Ammon's horn (tissue), 1 donor: Measurements from ENCODE around the gene DDIAS.
"Not testable (repeated sequence)": the region's sequence is repeated elsewhere in the genome, so short reads cannot be mapped to it uniquely, and the experiment has no call there.

Source experiments
- DNase-seq: peaks from one replicate; pipeline ENCODE4 v3.0.0-alpha.2; 2016; ENCODE audit warnings: low spot score

The DDIAS gene

DNA sequence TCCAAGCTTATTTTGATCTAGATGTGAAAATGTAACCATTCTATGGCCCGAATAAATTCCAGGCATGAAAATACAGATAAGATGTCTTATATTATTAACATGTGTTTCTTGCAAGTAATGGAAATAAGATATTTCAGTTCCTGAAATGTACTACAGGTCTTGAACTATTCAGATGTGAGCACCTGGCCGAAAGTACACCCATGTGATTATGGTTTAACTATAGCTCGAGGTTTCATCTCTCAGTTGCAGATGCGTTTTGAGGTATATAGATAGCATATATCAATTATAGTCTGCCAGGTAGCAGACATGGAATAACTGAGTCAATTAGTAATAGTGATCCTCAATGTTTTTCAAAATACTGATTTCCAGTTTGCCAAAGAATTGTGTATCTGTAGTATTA lies 68.3 kb downstream of the DDIAS start:
- DNase-seq = no peak

DNA sequence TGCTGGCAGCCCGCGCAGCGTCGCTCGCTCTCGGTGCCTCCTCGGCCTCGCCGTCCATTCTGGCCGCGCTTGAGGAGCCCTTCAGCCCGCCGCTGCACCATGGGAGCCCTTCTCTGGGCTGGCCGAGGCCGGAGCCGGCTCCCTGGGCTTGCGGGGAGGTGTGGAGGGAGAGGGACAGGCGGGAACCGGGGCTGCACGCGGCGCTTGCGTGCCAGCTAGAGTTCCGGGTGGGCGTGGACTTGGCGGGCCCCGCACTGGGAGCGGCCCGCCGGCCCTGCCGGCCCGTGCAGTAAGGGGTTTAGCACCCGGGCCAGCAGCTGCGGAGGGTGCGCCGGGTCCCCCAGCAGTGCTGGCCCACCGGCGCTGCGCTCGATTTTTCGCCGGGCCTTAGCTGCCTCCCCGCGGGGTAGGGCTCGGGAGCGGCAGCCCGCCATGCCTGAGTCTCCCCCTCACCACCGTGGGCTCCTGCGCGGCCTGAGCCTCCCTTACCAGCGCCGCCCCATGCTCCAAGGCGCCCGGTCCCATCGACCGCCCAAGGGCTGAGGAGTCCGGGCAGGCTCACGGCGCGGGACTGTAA lies 69.1 kb downstream of the DDIAS start:
- not testable (repeated sequence) for DNase-seq

DNA sequence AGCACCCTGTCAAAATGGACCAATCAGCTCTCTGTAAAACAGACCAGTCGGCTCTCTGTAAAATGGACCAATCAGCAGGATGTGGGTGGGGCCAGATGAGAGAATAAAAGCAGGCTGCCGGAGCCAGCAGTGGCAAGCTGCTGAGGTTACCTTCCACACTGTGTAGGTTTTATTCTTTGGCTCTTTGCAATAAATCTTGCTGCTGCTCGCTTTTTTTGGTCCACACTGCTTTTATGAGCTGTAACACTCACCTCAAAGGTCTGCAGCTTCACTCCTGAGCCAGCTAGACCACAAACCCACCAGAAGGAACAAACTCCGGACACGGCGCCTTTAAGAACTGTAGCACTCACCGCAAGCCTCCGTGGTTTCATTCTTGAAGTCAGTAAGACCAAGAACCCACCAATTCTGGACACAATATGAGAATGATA lies 70.0 kb downstream of the DDIAS start:
- DNase-seq = not testable (repeated sequence)

DNA sequence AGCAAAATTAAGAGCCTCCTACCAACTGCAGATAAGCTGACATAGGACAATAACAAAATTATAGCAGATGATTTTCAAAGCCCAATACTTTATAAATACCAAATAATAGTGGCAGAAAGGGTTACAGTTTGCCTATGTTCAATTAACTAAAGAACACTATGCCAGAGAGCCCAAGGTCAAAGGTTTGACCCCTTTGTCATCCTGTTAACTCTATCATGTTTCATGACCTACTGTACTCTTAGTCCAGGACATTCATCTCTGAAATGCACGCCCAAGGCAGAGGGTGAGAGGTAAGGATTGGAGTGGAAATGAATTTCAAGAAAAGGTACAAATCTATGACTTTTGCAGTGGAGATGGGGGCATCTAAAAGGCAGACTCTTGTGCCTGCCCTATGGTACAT lies 70.6 kb downstream of the DDIAS start:
- no peak for DNase-seq

GRCh38 chr11:82974135-82974534 lies 72.6 kb downstream of the DDIAS start:
- no peak for DNase-seq

DNA sequence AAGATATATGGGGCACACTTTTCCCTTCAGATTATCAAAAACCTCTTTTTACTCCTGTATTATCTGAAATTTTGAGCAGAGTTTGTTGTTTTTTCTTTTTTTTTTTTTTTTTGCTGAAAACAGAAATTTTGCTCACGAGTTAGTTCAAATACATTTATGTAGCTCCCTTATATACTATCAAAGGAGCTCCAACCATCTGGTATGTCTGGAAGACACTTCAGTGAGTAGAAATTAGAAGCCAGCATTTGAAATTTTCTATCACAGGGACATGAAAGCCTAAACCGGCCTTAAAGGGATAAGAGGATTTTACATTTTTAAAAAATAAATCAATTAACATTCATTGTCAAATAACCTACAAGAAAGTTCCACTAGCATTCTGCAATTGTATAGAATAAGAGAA lies 73.3 kb downstream of the DDIAS start:
- DNase-seq = no peak

DNA sequence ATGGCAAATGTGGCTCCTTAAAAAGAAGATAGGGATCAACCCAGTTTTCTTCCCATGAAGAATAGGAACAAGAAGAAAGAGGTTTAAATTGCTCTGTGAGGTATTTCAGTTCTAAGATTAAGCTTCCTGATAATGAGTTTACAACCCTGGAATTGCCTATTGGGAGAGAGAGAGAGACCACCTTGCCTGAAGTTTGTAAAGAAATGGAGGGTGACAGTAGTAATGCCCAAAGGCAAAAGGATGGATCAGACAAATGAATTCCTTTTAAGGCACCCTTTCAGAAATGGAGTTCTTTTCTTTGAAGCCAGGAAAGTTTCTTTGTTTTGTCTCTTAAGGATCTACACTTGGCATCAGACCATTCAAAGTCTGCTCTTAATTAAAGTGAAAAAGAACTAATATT lies 74.3 kb downstream of the DDIAS start:
- DNase-seq = no peak

DNA sequence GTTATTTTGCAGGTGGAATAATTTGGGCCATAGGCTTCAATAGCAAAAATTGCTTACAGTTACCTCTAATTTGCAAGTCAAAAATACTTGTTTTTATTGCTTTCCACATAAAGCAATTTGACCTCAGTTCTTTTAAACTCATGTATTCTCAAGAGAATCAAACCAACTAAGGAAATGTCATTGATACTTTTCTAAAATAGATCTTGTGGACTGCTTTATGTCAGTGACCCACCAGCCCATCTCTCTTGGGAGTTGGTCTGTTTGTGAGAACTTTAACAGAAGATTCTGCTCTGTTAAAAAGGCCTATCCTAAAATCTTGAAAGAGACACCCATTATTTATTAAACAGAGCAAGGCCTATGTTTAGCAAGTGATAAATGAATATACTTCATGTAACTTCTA lies 75.2 kb downstream of the DDIAS start:
- no peak for DNase-seq

GRCh38 chr11:82978422-82979099 lies 77.0 kb downstream of the DDIAS start:
- DNase-seq = no peak

GRCh38 chr11:82979824-82980223 lies 78.3 kb downstream of the DDIAS start:
- DNase-seq = no peak

DNA sequence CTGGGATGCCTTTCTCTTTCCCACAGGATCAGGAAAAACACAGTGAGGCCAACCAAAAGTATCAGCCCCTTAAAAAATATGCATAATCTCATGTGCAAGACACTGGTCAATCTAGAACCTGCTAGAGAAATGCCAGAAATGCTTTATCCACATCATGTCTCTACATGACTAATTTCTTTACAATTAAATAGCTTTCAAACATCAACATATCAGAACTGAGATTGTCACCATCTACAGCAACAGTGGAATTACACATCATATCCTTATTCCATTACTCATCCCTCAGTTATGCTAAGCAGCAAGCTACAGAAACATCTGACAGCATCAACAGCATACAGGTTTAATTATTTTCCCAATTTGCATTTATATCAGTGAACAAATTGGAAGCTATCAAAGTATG lies 78.8 kb downstream of the DDIAS start:
- no peak for DNase-seq

- DNase-seq = no peak
These were observed 79.4 kb downstream of the DDIAS start for GRCh38 chr11:82980947-82981346.

GRCh38 chr11:82981852-82982251 lies 80.3 kb downstream of the DDIAS start:
- no peak for DNase-seq
